ENCODE data around the gene ERV3-1.
"Not testable (repeated sequence)": the region's sequence is repeated elsewhere in the genome, so short reads cannot be mapped to it uniquely, and the experiment has no call there.

ERV3-1 gene

GRCh38 chr7:64944667-64945502, 61.6 kb downstream of the ERV3-1 start:
- DNase-seq (ENCODE audit: low read depth in 2 of 2): not testable (repeated sequence)
